HUES48 (cell line): ENCODE data around the gene P4HA2.

ENCODE experiments used
- H3K27ac ChIP-seq: one replicate; pipeline ENCODE4 v1.7.0; 2013; ENCODE audit warnings: low read depth, low read length, inconsistent platforms
- H3K27me3 ChIP-seq: 2 replicates; pipeline ENCODE4 v1.6.1; 2013; ENCODE audit warnings: mild to moderate bottlenecking, low read length; ENCODE audit not compliant: control insufficient read depth, insufficient read depth
- H3K36me3 ChIP-seq: 2 replicates; pipeline ENCODE4 v1.6.1; 2013; ENCODE audit warnings: low read length; ENCODE audit not compliant: control insufficient read depth, insufficient read depth
- H3K4me1 ChIP-seq: 2 replicates; pipeline ENCODE4 v1.6.1; 2013; ENCODE audit warnings: mild to moderate bottlenecking, low read length; ENCODE audit not compliant: control insufficient read depth, insufficient read depth
- H3K4me3 ChIP-seq: 2 replicates; pipeline ENCODE4 v1.5.1; 2013; ENCODE audit warnings: mild to moderate bottlenecking, low read depth, low read length
- H3K9ac ChIP-seq: 2 replicates; pipeline ENCODE4 v1.6.1; 2013; ENCODE audit warnings: mild to moderate bottlenecking, low read depth, low read length, moderate library complexity
- H3K9me3 ChIP-seq: 2 replicates; pipeline ENCODE4 v1.6.1; 2013; ENCODE audit warnings: low read length; ENCODE audit not compliant: control insufficient read depth, insufficient read depth

Gene P4HA2

GRCh38 chr5:132262882-132263547 lies 35.4 kb upstream of the P4HA2 start:
- Histone ChIP-seq H3K4me1 (peaks cover 11% of the 10 kb centered on the region), H3K4me3 (no peak overlapping the region), H3K27ac (no peak overlapping the region), H3K9me3 (no peaks in the 10 kb centered on the region), H3K27me3 (peaks cover 7% of the 10 kb centered on the region; the same call in 1 of the 2 replicates), H3K9ac (no peak overlapping the region), H3K36me3 (no peaks in the 10 kb centered on the region; the same call in 1 of the 2 replicates)

- no peak overlapping the region for H3K27ac ChIP-seq
Observed at GRCh38 chr5:132261881-132262845, 34.5 kb upstream of the P4HA2 start.

GRCh38 chr5:132260714-132261551 lies 33.3 kb upstream of the P4HA2 start:
- Histone ChIP-seq H3K9me3 (no peaks in the 10 kb centered on the region), H3K36me3 (no peaks in the 10 kb centered on the region; the same call in 1 of the 2 replicates), H3K27me3 (peaks cover 22% of the 10 kb centered on the region), H3K9ac (no peak overlapping the region), H3K27ac (no peak overlapping the region), H3K4me3 (no peak overlapping the region), H3K4me1 (peaks cover 16% of the 10 kb centered on the region)

More at GRCh38 chr5:132261881-132262845, 34.5 kb upstream of the P4HA2 start:
- Histone ChIP-seq H3K36me3 (no peaks in the 10 kb centered on the region; the same call in 1 of the 2 replicates), H3K4me3 (no peak overlapping the region), H3K9ac (no peak overlapping the region), H3K4me1 (peaks cover 11% of the 10 kb centered on the region), H3K9me3 (no peaks in the 10 kb centered on the region), H3K27me3 (peaks cover 11% of the 10 kb centered on the region; the same call in 1 of the 2 replicates)

- peaks cover 16% of the 10 kb centered on the region for H3K4me1 ChIP-seq
Observed at GRCh38 chr5:132260051-132260450, 32.4 kb upstream of the P4HA2 start.

GRCh38 chr5:132259069-132259851 lies 31.6 kb upstream of the P4HA2 start:
- Histone ChIP-seq H3K36me3 (no peaks in the 10 kb centered on the region; the same call in 1 of the 2 replicates), H3K27ac (no peak overlapping the region), H3K4me3 (no peak overlapping the region), H3K9me3 (no peaks in the 10 kb centered on the region), H3K4me1 (peaks cover 16% of the 10 kb centered on the region), H3K9ac (no peak overlapping the region), H3K27me3 (peaks cover 24% of the 10 kb centered on the region)

More at GRCh38 chr5:132260051-132260450, 32.4 kb upstream of the P4HA2 start:
- peaks cover 24% of the 10 kb centered on the region for H3K27me3 ChIP-seq
- H3K4me3 ChIP-seq, result no peak overlapping the region
- no peaks in the 10 kb centered on the region; the same call in 1 of the 2 replicates for H3K36me3 ChIP-seq
- no peak overlapping the region for H3K27ac ChIP-seq
- no peak overlapping the region for H3K9ac ChIP-seq
- no peaks in the 10 kb centered on the region for H3K9me3 ChIP-seq

- H3K4me1 ChIP-seq, result peaks cover 16% of the 10 kb centered on the region
- H3K4me3 ChIP-seq, result peak overlapping the region; percentile 65
- peaks cover 24% of the 10 kb centered on the region for H3K27me3 ChIP-seq
- H3K27ac ChIP-seq, result no peak overlapping the region
- no peaks in the 10 kb centered on the region for H3K9me3 ChIP-seq
- no peak overlapping the region for H3K9ac ChIP-seq
- H3K36me3 ChIP-seq, result no peaks in the 10 kb centered on the region; the same call in 1 of the 2 replicates
Observed at GRCh38 chr5:132258102-132259068, 30.7 kb upstream of the P4HA2 start.

GRCh38 chr5:132257131-132258101 lies 29.8 kb upstream of the P4HA2 start, which contains the start of gene PDLIM4:
Gene PDLIM4 (plus strand): TSS chr5:132257696. CDS start chr5:132257735, 39 bp downstream.
- Histone ChIP-seq H3K27me3 (peaks cover 24% of the 10 kb centered on the region), H3K36me3 (no peaks in the 10 kb centered on the region), H3K9ac (0 out of 2 replicates have a peak within 1 kb of the TSS, but pooled peaks have one; percentile 3), H3K4me1 (peaks cover 16% of the 10 kb centered on the region), H3K27ac (no peak within 1 kb of the TSS), H3K9me3 (no peaks in the 10 kb centered on the region), H3K4me3 (peak within 1 kb of the TSS; percentile 65)

GRCh38 chr5:132256783-132257130 lies 29.1 kb upstream of the P4HA2 start:
- Histone ChIP-seq H3K4me1 (peaks cover 16% of the 10 kb centered on the region), H3K9me3 (no peaks in the 10 kb centered on the region), H3K4me3 (peak overlapping the region; percentile 64), H3K36me3 (no peaks in the 10 kb centered on the region), H3K27ac (no peak overlapping the region), H3K27me3 (peaks cover 24% of the 10 kb centered on the region), H3K9ac (0 out of 2 replicates have a peak overlapping the region, but pooled peaks have one; percentile 3)
